ENCODE measurements around the gene FICD. TPM values are rescaled to one million over a fixed set of nuclear protein-coding genes. Genes with fewer than 3 reads are reported as not detected.

FICD gene
- 4.3 TPM for total RNA-seq

GRCh38 chr12:108514973-108515814, at the start of gene FICD:
FICD (plus strand) TSS chr12:108515277; CDS start chr12:108516973, 1,696 bp downstream.

GRCh38 chr12:108560752-108561719, 46.0 kb downstream of the FICD start, which contains the start of gene SART3:
SART3 (minus strand) TSS chr12:108561173; CDS start chr12:108561154, 19 bp downstream.

DNA sequence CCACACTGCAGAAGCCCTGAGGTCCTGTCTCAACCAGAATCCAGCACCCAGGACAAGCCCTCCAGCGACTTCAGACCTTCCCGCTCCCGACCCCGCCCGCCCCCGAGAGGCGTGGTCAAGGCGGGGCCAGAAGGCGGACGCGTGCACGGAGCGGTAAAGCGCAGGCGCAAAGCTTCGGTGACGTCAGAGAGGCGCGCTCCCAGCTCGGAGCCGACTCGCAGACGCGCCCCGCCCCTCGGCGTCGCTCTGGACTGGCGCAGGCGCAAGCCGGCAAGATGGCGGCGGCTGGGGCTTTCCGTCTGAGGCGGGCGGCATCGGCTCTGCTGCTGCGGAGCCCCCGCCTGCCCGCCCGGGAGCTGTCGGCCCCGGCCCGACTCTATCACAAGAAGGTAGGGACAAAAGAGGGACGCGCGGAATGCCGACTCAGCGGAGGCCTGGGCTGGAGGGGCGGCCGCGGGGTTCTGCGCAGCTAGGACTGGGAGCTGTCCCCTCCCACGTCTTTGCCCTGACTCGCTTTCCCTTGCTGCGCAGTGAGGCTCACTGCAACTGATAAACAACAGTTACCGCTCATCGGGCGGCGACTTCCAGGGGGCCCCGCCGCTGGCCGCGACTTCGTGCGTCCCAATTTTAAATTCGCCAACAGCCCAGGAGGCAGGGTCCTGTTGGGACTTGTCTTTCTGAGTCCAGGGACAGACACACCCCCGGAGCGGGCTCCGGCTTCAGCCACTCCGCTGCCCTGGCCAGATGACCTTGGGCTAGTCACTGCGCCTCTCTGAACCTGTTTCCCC, 47.5 kb downstream of the FICD start, which contains the start of gene ISCU:
Gene ISCU (plus strand): TSS at position 249 of the 788 bp plus-strand sequence. CDS start 27 bp downstream, at position 276.

Other genes with a start within 250 kb of the FICD start
- 7.5 TPM for gene CMKLR1, start 176.0 kb upstream of the FICD start, total RNA-seq
- 144 TPM for gene SART3, start 45.9 kb downstream of the FICD start, total RNA-seq
- gene ISCU, start 47.3 kb downstream of the FICD start, total RNA-seq = 97.8 TPM
- 29.7 TPM for gene TMEM119, start 82.8 kb downstream of the FICD start, total RNA-seq
- gene SELPLG, start 118.6 kb downstream of the FICD start, total RNA-seq = 4.8 TPM
- 77.1 TPM for gene CORO1C, start 216.2 kb downstream of the FICD start, total RNA-seq

All from metanephros (tissue), 1 donor.